OCI-LY1 (cell line): ENCODE data around the gene B4GALNT2.
"Not testable (repeated sequence)": the region's sequence is repeated elsewhere in the genome, so short reads cannot be mapped to it uniquely, and the experiment has no call there.

Experiments used
- H2AFZ ChIP-seq: fragments of 200-600 bp; sonication (generic), shearing (Covaris generic); 2 replicates; pipeline ENCODE4 v1.6.0; 2014; ENCODE audit warnings: antibody characterized with exemption, mild to moderate bottlenecking, low read length
- H3F3A ChIP-seq: fragments of 200-600 bp; sonication (generic), shearing (Covaris generic); 2 replicates; pipeline ENCODE4 v1.6.0; 2014; ENCODE audit warnings: mild to moderate bottlenecking, antibody characterized with exemption, low read length, moderate library complexity; ENCODE audit not compliant: insufficient read depth
- H3K27ac ChIP-seq: fragments of 200-600 bp; sonication (generic); 2 replicates; pipeline ENCODE4 v1.5.1; 2014; ENCODE audit warnings: low read length, mixed run types, mild to moderate bottlenecking, low read depth; ENCODE audit not compliant: poor library complexity, severe bottlenecking
- H3K27me3 ChIP-seq: fragments of 200-600 bp; sonication (generic); 2 replicates; pipeline ENCODE4 v1.6.0; 2014; ENCODE audit warnings: antibody characterized with exemption, mild to moderate bottlenecking, low read length, moderate library complexity; ENCODE audit not compliant: insufficient read depth
- H3K36me3 ChIP-seq: fragments of 200-600 bp; sonication (generic); 2 replicates; pipeline ENCODE4 v1.6.1; 2014; ENCODE audit warnings: mild to moderate bottlenecking, antibody characterized with exemption, low read length, moderate library complexity, mixed read lengths; ENCODE audit not compliant: insufficient read depth
- H3K4me1 ChIP-seq: fragments of 200-600 bp; sonication (generic); 2 replicates; pipeline ENCODE4 v1.5.1; 2014; ENCODE audit warnings: mild to moderate bottlenecking, low read length, moderate library complexity; ENCODE audit not compliant: insufficient read depth, severe bottlenecking
- H3K4me2 ChIP-seq: fragments of 200-600 bp; sonication (generic), shearing (Covaris generic); 2 replicates; pipeline ENCODE4 v1.6.1; 2014; ENCODE audit warnings: low read length
- H3K4me3 ChIP-seq: fragments of 200-600 bp; sonication (generic); 2 replicates; pipeline ENCODE4 v1.5.1; 2014; ENCODE audit warnings: low read length, low read depth, mild to moderate bottlenecking, mixed read lengths; ENCODE audit not compliant: poor library complexity, severe bottlenecking
- H3K79me2 ChIP-seq: fragments of 200-600 bp; shearing (Covaris generic); 2 replicates; pipeline ENCODE4 v1.6.1; 2016; ENCODE audit warnings: mixed run types, low read length, mixed read lengths; ENCODE audit not compliant: insufficient read depth
- H3K9ac ChIP-seq: fragments of 200-600 bp; sonication (generic), shearing (Covaris generic); 2 replicates; pipeline ENCODE4 v1.6.1; 2014; ENCODE audit warnings: mild to moderate bottlenecking, low read length, mixed read lengths
- H3K9me2 ChIP-seq: fragments of 200-600 bp; sonication (generic), shearing (Covaris generic); 2 replicates; pipeline ENCODE4 v1.6.1; 2014; ENCODE audit warnings: low read depth, mild to moderate bottlenecking, low read length, mixed read lengths
- H3K9me3 ChIP-seq: fragments of 200-600 bp; shearing (Covaris generic); 2 replicates; pipeline ENCODE4 v1.6.1; 2014; ENCODE audit warnings: low read length, mixed read lengths
- H4K20me1 ChIP-seq: fragments of 200-600 bp; sonication (generic), shearing (Covaris generic); 2 replicates; pipeline ENCODE4 v1.6.0; 2016; ENCODE audit warnings: mild to moderate bottlenecking, low read length; ENCODE audit not compliant: insufficient read depth
- EZH2 ChIP-seq: fragments of 200-600 bp; sonication (generic), shearing (Covaris generic); IDR thresholded peaks from 2 replicates; pipeline ENCODE4 v1.8.0; 2017; ENCODE audit warnings: borderline replicate concordance, mixed run types, mild to moderate bottlenecking, antibody characterized with exemption, low read length, moderate library complexity, mixed read lengths
- TF ChIP-seq, protein P1 (sequence below): fragments of 200-600 bp; sonication (generic), shearing (Covaris generic); IDR thresholded peaks from 2 replicates; pipeline ENCODE4 v1.5.1; 2017; ENCODE audit warnings: mild to moderate bottlenecking, antibody characterized with exemption, low read length, moderate library complexity, mixed read lengths

Gene B4GALNT2

GRCh38 chr17:49165143-49165542 lies 32.6 kb downstream of the B4GALNT2 start:
- Histone ChIP-seq H3K36me3 (no peaks in the 10 kb centered on the region), H3K9me3 (no peaks in the 10 kb centered on the region), H2AFZ (no peak overlapping the region), H4K20me1 (no peaks in the 10 kb centered on the region), H3K9me2 (no peaks in the 10 kb centered on the region), H3K9ac (no peak overlapping the region), H3K27ac (no peak overlapping the region), H3K79me2 (no peaks in the 10 kb centered on the region), H3K27me3 (peaks cover 2% of the 10 kb centered on the region; the same call in 1 of the 2 replicates), H3K4me2 (no peak overlapping the region), H3F3A (no peaks in the 10 kb centered on the region), H3K4me3 (no peak overlapping the region), H3K4me1 (no peaks in the 10 kb centered on the region)
- TF ChIP-seq EZH2 = no peak
- TF ChIP-seq, protein P1, sequence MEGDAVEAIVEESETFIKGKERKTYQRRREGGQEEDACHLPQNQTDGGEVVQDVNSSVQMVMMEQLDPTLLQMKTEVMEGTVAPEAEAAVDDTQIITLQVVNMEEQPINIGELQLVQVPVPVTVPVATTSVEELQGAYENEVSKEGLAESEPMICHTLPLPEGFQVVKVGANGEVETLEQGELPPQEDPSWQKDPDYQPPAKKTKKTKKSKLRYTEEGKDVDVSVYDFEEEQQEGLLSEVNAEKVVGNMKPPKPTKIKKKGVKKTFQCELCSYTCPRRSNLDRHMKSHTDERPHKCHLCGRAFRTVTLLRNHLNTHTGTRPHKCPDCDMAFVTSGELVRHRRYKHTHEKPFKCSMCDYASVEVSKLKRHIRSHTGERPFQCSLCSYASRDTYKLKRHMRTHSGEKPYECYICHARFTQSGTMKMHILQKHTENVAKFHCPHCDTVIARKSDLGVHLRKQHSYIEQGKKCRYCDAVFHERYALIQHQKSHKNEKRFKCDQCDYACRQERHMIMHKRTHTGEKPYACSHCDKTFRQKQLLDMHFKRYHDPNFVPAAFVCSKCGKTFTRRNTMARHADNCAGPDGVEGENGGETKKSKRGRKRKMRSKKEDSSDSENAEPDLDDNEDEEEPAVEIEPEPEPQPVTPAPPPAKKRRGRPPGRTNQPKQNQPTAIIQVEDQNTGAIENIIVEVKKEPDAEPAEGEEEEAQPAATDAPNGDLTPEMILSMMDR = no peak

DNA sequence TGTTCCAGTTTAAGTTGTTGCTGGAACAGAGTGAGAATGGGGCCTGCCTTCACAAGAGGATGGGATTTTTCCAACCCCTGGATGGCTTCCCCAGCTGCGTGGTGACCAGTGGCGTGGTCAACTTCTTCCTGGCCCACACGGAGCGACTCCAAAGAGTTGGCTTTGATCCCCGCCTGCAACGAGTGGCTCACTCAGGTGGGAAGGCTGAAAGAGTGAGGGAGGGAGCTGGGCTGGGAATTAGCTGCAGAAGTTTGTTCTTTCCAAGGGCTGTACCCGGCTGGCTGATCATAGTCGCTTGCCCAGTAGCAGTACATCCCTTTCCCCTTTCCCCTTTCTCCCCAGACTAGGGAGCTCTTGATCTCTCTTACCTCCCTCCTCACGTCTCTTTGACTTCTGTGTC lies 36.1 kb downstream of the B4GALNT2 start:
- Histone ChIP-seq H3K36me3 (no peaks in the 10 kb centered on the region), H3K9me2 (no peaks in the 10 kb centered on the region), H3K27ac (no peak overlapping the region), H3K4me2 (no peak overlapping the region), H3K4me1 (no peaks in the 10 kb centered on the region), H3K27me3 (peaks cover 6% of the 10 kb centered on the region; the same call in 1 of the 2 replicates), H2AFZ (no peak overlapping the region), H4K20me1 (no peaks in the 10 kb centered on the region), H3F3A (no peaks in the 10 kb centered on the region), H3K79me2 (no peaks in the 10 kb centered on the region), H3K4me3 (no peak overlapping the region), H3K9ac (no peak overlapping the region), H3K9me3 (no peaks in the 10 kb centered on the region)
- TF ChIP-seq, protein P1 = no peak
- no peak for TF ChIP-seq EZH2

DNA sequence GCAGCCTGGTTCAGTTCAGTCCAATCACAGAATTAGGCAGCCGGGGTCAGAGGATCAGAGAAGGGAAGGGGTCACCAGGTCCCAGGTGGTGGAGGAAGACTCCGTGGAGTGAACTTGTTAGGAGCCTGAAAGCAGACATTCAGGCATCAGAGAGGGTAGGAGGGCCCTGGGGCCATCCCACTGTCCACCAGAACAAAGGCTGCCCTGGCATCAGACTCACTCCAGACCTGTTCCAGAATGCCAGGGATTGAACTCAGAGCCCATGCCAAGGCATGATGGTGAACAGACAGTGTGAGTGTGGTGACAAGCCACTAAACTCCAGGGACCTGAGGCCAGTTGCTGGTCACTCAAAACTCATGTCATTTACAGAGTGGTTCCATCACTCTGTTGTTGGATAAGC lies 37.6 kb downstream of the B4GALNT2 start:
- Histone ChIP-seq H3K9me2 (no peaks in the 10 kb centered on the region), H3K27ac (no peak overlapping the region), H3K4me1 (no peaks in the 10 kb centered on the region), H3F3A (no peaks in the 10 kb centered on the region), H3K79me2 (no peaks in the 10 kb centered on the region), H3K27me3 (peaks cover 7% of the 10 kb centered on the region; the same call in 1 of the 2 replicates), H3K9me3 (no peaks in the 10 kb centered on the region), H3K9ac (no peak overlapping the region), H4K20me1 (no peaks in the 10 kb centered on the region), H3K36me3 (no peaks in the 10 kb centered on the region), H3K4me2 (no peak overlapping the region), H3K4me3 (no peak overlapping the region), H2AFZ (no peak overlapping the region)
- TF ChIP-seq, protein P1 = no peak
- TF ChIP-seq EZH2 = no peak

DNA sequence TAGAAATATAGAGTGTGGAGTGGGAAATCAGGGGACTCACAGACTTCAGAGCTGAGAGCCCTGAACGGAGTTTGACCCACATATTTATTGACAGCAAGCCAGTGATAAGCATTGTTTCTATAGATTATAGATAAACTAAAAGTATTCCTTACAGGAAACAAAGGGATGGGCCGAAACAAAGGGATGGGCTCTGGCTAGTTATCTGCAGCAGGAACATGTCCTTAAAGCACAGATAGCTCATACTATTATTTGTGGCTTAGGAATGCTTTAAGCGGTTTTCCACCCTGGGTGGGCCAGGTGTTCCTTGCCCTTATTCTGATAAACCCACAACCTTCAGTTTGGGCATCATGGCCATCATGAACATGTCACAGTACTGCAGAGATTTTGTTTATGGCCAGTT lies 38.1 kb downstream of the B4GALNT2 start:
- H3K4me2 ChIP-seq, H4K20me1 ChIP-seq, H3K27ac ChIP-seq, H3K9me2 ChIP-seq, H3F3A ChIP-seq, H2AFZ ChIP-seq, H3K79me2 ChIP-seq, H3K4me3 ChIP-seq, H3K4me1 ChIP-seq, H3K9me3 ChIP-seq, H3K36me3 ChIP-seq, H3K9ac ChIP-seq: not testable (repeated sequence)
- H3K27me3 ChIP-seq = peaks cover 12% of the 10 kb centered on the region; the same call in 1 of the 2 replicates

GRCh38 chr17:49175978-49176377 lies 43.4 kb downstream of the B4GALNT2 start:
- not testable (repeated sequence) for H3K9me2 ChIP-seq, H3K27ac ChIP-seq, H3K27me3 ChIP-seq, H3F3A ChIP-seq, H3K4me1 ChIP-seq, H3K79me2 ChIP-seq, H3K9ac ChIP-seq, H3K4me3 ChIP-seq, H3K36me3 ChIP-seq, H3K4me2 ChIP-seq, H4K20me1 ChIP-seq, H2AFZ ChIP-seq
- peaks cover 11% of the 10 kb centered on the region for H3K9me3 ChIP-seq
